Liver (tissue), 9 donors: Measurements from ENCODE around the gene SLC17A9. TPM values are rescaled to one million over a fixed set of nuclear protein-coding genes. Genes with fewer than 3 reads are reported as not detected.

Source experiments
- DNase-seq: peaks from one replicate; pipeline ENCODE4 v3.0.0-alpha.2; 2017; ENCODE audit warnings: low spot score
- H3K27ac ChIP-seq, 2 donors: one replicate each; pipeline ENCODE4 v1.7.0; 2013; ENCODE audit warnings: inconsistent platforms in 2 of 2, low read length in 2 of 2, control low read depth in 1 of 2, low read depth in 1 of 2, mild to moderate bottlenecking in 1 of 2
- H3K27me3 ChIP-seq, 4 donors: one replicate each; pipeline versions ENCODE4 v1.6.1 to v1.7.0; 2013; ENCODE audit warnings: low read length in 3 of 4, inconsistent platforms in 1 of 4, mild to moderate bottlenecking in 1 of 4, moderate library complexity in 1 of 4; ENCODE audit not compliant: control insufficient read depth in 4 of 4, insufficient read depth in 4 of 4
- H3K36me3 ChIP-seq, 4 donors: one replicate each; pipeline versions ENCODE4 v1.6.1 to v1.7.0; 2013; ENCODE audit warnings: low read length in 3 of 4, mild to moderate bottlenecking in 3 of 4, low read depth in 1 of 4, moderate library complexity in 1 of 4; ENCODE audit not compliant: control insufficient read depth in 4 of 4, insufficient read depth in 3 of 4
- H3K4me1 ChIP-seq, 4 donors: one replicate each; pipeline versions ENCODE4 v1.6.1 to v1.7.0; 2013; ENCODE audit warnings: low read length in 3 of 4, mild to moderate bottlenecking in 3 of 4, moderate library complexity in 1 of 4; ENCODE audit not compliant: control insufficient read depth in 4 of 4, insufficient read depth in 4 of 4
- H3K4me3 ChIP-seq, 3 donors: one replicate each; pipeline versions ENCODE4 v1.6.1 to v1.7.0; 2013; ENCODE audit warnings: low read length in 3 of 3, control low read depth in 1 of 3, low read depth in 1 of 3, mild to moderate bottlenecking in 1 of 3
- H3K9ac ChIP-seq, 2 donors: one replicate each; pipeline ENCODE4 v1.7.0; 2013; ENCODE audit warnings: low read length in 2 of 2, mild to moderate bottlenecking in 2 of 2, moderate library complexity in 2 of 2, control low read depth in 1 of 2, low read depth in 1 of 2
- H3K9me3 ChIP-seq, 4 donors: one replicate each; pipeline versions ENCODE4 v1.6.1 to v1.7.0; 2013; ENCODE audit warnings: low read length in 3 of 4; ENCODE audit not compliant: control insufficient read depth in 4 of 4
- ATF3 ChIP-seq: IDR thresholded peaks from 2 replicates; pipeline ENCODE4 v1.6.1; 2016; ENCODE audit warnings: antibody characterized with exemption
- CTCF ChIP-seq: fragments of 150-350 bp; IDR thresholded peaks from 2 replicates; pipeline ENCODE4 v1.5.1; 2017; ENCODE audit warnings: improper control_type of control experiment, low read depth, low read length; ENCODE audit not compliant: missing input control
- EGR1 ChIP-seq, 2 donors: IDR thresholded peaks; 2 replicates each; pipeline ENCODE4 v1.6.1; 2016 to 2018; ENCODE audit warnings: antibody characterized with exemption in 2 of 2, low read depth in 2 of 2
- FOXA1 ChIP-seq: IDR thresholded peaks from 2 replicates; pipeline ENCODE4 v1.6.1; 2016; ENCODE audit warnings: antibody characterized with exemption
- FOXA2 ChIP-seq: IDR thresholded peaks from 2 replicates; pipeline ENCODE4 v1.6.1; 2016; ENCODE audit warnings: antibody characterized with exemption
- GABPA ChIP-seq, 2 donors: IDR thresholded peaks in 1 of 2; conservative IDR thresholded peaks in 1 of 2; 2 replicates each; pipeline ENCODE4 v1.6.1; 2016; ENCODE audit warnings: antibody characterized with exemption in 2 of 2, mild to moderate bottlenecking in 1 of 2, moderate library complexity in 1 of 2
- HNF4A ChIP-seq, 2 donors: conservative IDR thresholded peaks; 2 replicates each; pipeline ENCODE4 v1.6.1; 2016; ENCODE audit warnings: antibody characterized with exemption in 2 of 2, mild to moderate bottlenecking in 2 of 2
- HNF4G ChIP-seq: IDR thresholded peaks from 2 replicates; pipeline ENCODE4 v1.6.1; 2016; ENCODE audit warnings: antibody characterized with exemption
- JUND ChIP-seq, 2 donors: IDR thresholded peaks; 2 replicates each; pipeline ENCODE4 v1.6.1; 2016; ENCODE audit warnings: antibody characterized with exemption in 2 of 2
- MAX ChIP-seq: IDR thresholded peaks from 2 replicates; pipeline ENCODE4 v1.6.1; 2016; ENCODE audit warnings: antibody characterized with exemption
- NR2F2 ChIP-seq: IDR thresholded peaks from 2 replicates; pipeline ENCODE4 v1.6.1; 2016; ENCODE audit warnings: antibody characterized with exemption
- RAD21 ChIP-seq, 2 donors: IDR thresholded peaks; 2 replicates each; pipeline ENCODE4 v1.6.1; 2016; ENCODE audit warnings: antibody characterized with exemption in 2 of 2, mild to moderate bottlenecking in 2 of 2
- REST ChIP-seq: IDR thresholded peaks from 2 replicates; pipeline ENCODE4 v1.6.1; 2016; ENCODE audit warnings: antibody characterized with exemption, mild to moderate bottlenecking
- RXRA ChIP-seq, 2 donors: IDR thresholded peaks; 2 replicates each; pipeline ENCODE4 v1.6.1; 2017 to 2018; ENCODE audit warnings: antibody characterized with exemption in 2 of 2, mild to moderate bottlenecking in 1 of 2
- SP1 ChIP-seq: IDR thresholded peaks from 2 replicates; pipeline ENCODE4 v1.6.1; 2018; ENCODE audit warnings: antibody characterized with exemption, mild to moderate bottlenecking
- TAF1 ChIP-seq: conservative IDR thresholded peaks from 2 replicates; pipeline ENCODE4 v1.6.1; 2016; ENCODE audit warnings: antibody characterized with exemption, mild to moderate bottlenecking
- YY1 ChIP-seq: IDR thresholded peaks from 2 replicates; pipeline ENCODE4 v1.6.1; 2016; ENCODE audit warnings: antibody characterized with exemption, mild to moderate bottlenecking
- WGBS: extraction: QIAGEN DNeasy Blood & Tissue Kit; methylation state at CpG from one replicate; pipeline ENCODE4 v1.1.7; 2013; 5-methylcytosine and 5-hydroxymethylcytosine counted together
- polyA plus RNA-seq, 2 donors: library from polyadenylated mRNA; stranded (reverse) in 1 of 2; unstranded in 1 of 2; fragments of 200-250 nt in 1 of 2; fragments of >200 nt in 1 of 2; fragmentation: Nextera tagmentation in 1 of 2; extraction: Ambion mirVana in 1 of 2; gene quantifications; one replicate each; pipeline versions ENCODE4 v1.2.1 to v1.2.3, GENCODE V29; 2013 to 2015
- total RNA-seq, 2 donors: library from RNA; depleted of rRNA; stranded (reverse); fragments of >200 nt; gene quantifications; one replicate each; pipeline ENCODE4 v1.2.3, GENCODE V29; 2014
- donor health status: healthy.
- donor health status: healthy.
- donor health status: healthy.
- donor health status: healthy.
- donor health status: healthy.

The SLC17A9 gene
- total and polyA plus RNA-seq, 4 donors = 16.0 to 138 (median 64.6) TPM

- WGBS = 2% methylated on average over 38 of the region's 38 CpGs
- no peak for TF ChIP-seq NR2F2
- no peak for TF ChIP-seq RXRA (IDR thresholded peaks at IDR 0.05)
- no peak for TF ChIP-seq SP1
- TF ChIP-seq MAX = no peak
- no peak for TF ChIP-seq EGR1 (IDR thresholded peaks at IDR 0.05; ENCODE audit: low read depth in 2 of 2)
- TF ChIP-seq CTCF = peak; percentile 93
- no peak for TF ChIP-seq ATF3
- TF ChIP-seq JUND (IDR thresholded peaks at IDR 0.05) = no peak
- TF ChIP-seq GABPA (IDR thresholded peaks at IDR 0.05 in 1 of 2, conservative IDR thresholded peaks at IDR 0.05 in 1 of 2) = no peak
- no peak for TF ChIP-seq HNF4A (conservative IDR thresholded peaks at IDR 0.05)
- peak; percentile 89 to 96 for TF ChIP-seq RAD21 (IDR thresholded peaks at IDR 0.05)
- Histone ChIP-seq H3K4me3 (no peak overlapping the region), H3K27ac (no peak overlapping the region), H3K9me3 (no peaks in the 10 kb centered on the region), H3K4me1 (peaks cover 5 to 20% (median 8%) of the 10 kb centered on the region in 4 donors), H3K27me3 (peaks cover 0 to 8% (median 5%) of the 10 kb centered on the region in 4 donors), H3K36me3 (peaks cover 0 to 2% (median 2%) of the 10 kb centered on the region in 4 donors), H3K9ac (no peak overlapping the region)
- DNase-seq = peak; percentile 82
These were observed 19.7 kb downstream of the SLC17A9 start for GRCh38 chr20:62971950-62972844.

- no peak overlapping the region for H3K4me3 ChIP-seq
- no peaks in the 10 kb centered on the region for H3K9me3 ChIP-seq
- H3K27ac ChIP-seq = no peak overlapping the region
- DNase-seq = no peak
- H3K9ac ChIP-seq = no peak overlapping the region
- no peaks in the 10 kb centered on the region for H3K36me3 ChIP-seq
- H3K27me3 ChIP-seq = peaks cover 0 to 11% (median 5%) of the 10 kb centered on the region in 4 donors
- 22% methylated on average over 48 of the region's 48 CpGs for WGBS
- H3K4me1 ChIP-seq = peaks cover 3 to 20% (median 5%) of the 10 kb centered on the region in 4 donors
- TF ChIP-seq HNF4G (no peak), FOXA1 (no peak), ATF3 (no peak), CTCF (no peak), SP1 (no peak), HNF4A (conservative IDR thresholded peaks at IDR 0.05) (no peak), JUND (IDR thresholded peaks at IDR 0.05) (no peak), TAF1 (no peak), EGR1 (IDR thresholded peaks at IDR 0.05; ENCODE audit: low read depth in 2 of 2) (no peak), RAD21 (IDR thresholded peaks at IDR 0.05) (no peak), NR2F2 (no peak), MAX (no peak), REST (no peak), YY1 (no peak), RXRA (IDR thresholded peaks at IDR 0.05) (no peak), FOXA2 (no peak), GABPA (IDR thresholded peaks at IDR 0.05 in 1 of 2, conservative IDR thresholded peaks at IDR 0.05 in 1 of 2) (no peak)
These were observed 20.6 kb downstream of the SLC17A9 start for GRCh38 chr20:62972845-62973745.
